IMR-90 (cell line): ENCODE measurements around the gene PSMB5.

ENCODE experiments used
- CTCF ChIP-seq: conservative IDR thresholded peaks from 2 replicates; pipeline ENCODE4 v1.5.1; 2012; ENCODE audit warnings: mild to moderate bottlenecking, low read depth, low read length, improper control_type of control experiment
- FOS ChIP-seq: fragments of 150-350 bp; IDR thresholded peaks from 2 replicates; pipeline ENCODE4 v1.6.1; 2016; ENCODE audit warnings: low read depth, low read length
- MXI1 ChIP-seq: IDR thresholded peaks from 2 replicates; pipeline ENCODE4 v1.6.1; 2012; ENCODE audit warnings: low read depth, mild to moderate bottlenecking, low read length, moderate library complexity, borderline replicate concordance
- NFE2L2 ChIP-seq: fragments of 150-350 bp; IDR thresholded peaks from 2 replicates; pipeline ENCODE4 v1.6.1; 2016; ENCODE audit warnings: low read depth, mild to moderate bottlenecking, low read length
- POLR2A ChIP-seq: IDR thresholded peaks from 2 replicates; pipeline ENCODE4 v1.6.1; 2012; ENCODE audit warnings: mild to moderate bottlenecking, low read depth, low read length
- SMC3 ChIP-seq: fragments of 150-350 bp; IDR thresholded peaks from 2 replicates; pipeline ENCODE4 v1.6.1; 2016; ENCODE audit warnings: low read depth, mild to moderate bottlenecking, antibody characterized with exemption, low read length, moderate library complexity
- USF2 ChIP-seq: fragments of 150-350 bp; IDR thresholded peaks from 2 replicates; pipeline ENCODE4 v1.6.1; 2017; ENCODE audit warnings: mild to moderate bottlenecking, antibody characterized with exemption, low read length, low read depth

DNA sequence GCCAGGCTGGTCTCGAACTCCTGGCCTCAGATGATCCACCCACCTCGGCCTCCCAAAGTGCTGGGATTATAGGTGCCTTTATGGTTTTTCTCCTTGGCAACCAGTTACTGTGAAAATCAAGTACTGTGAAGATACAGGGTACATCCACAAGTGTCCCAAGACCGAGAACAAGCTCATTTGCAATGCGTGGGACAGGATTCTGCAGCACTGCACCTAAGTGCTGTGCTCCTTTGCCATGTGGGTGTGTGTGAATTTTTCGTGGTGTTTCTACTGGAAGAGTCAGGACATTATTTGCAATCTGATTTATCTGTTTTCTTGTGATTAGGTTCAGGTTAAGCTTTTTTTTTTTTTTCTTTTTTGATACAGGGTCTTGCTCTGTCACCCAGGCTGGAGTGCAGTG, 17.6 kb downstream of the PSMB5 start:
- TF ChIP-seq POLR2A (no peak), SMC3 (no peak), NFE2L2 (no peak), USF2 (no peak), CTCF (no peak), MXI1 (no peak), FOS (no peak)
